ENCODE measurements around the gene GLMN.

Gene GLMN

GRCh38 chr1:92230736-92231135 is 68.1 kb downstream of the GLMN start:
- H3K27me3 ChIP-seq (ENCODE audit: control insufficient read depth, insufficient read depth, low read length) = no peaks in the 10 kb centered on the region
- H3K27ac ChIP-seq (ENCODE audit: low read length) = no peak overlapping the region
- H3K9ac ChIP-seq (ENCODE audit: low read length) = no peak overlapping the region
- H3K4me3 ChIP-seq (ENCODE audit: low read length) = no peak overlapping the region
- no peaks in the 10 kb centered on the region for H3K9me3 ChIP-seq (ENCODE audit: control insufficient read depth, low read depth, low read length)
- no peaks in the 10 kb centered on the region for H3K36me3 ChIP-seq (ENCODE audit: control insufficient read depth, low read depth, low read length)
- H3K4me1 ChIP-seq (ENCODE audit: control insufficient read depth, low read depth, low read length) = no peaks in the 10 kb centered on the region

GRCh38 chr1:92228401-92228800 is 70.4 kb downstream of the GLMN start:
- Histone ChIP-seq H3K9me3 (ENCODE audit: control insufficient read depth, low read depth, low read length) (no peaks in the 10 kb centered on the region), H3K9ac (ENCODE audit: low read length) (no peak overlapping the region), H3K4me3 (ENCODE audit: low read length) (no peak overlapping the region), H3K27me3 (ENCODE audit: control insufficient read depth, insufficient read depth, low read length) (no peaks in the 10 kb centered on the region), H3K27ac (ENCODE audit: low read length) (no peak overlapping the region), H3K4me1 (ENCODE audit: control insufficient read depth, low read depth, low read length) (no peaks in the 10 kb centered on the region), H3K36me3 (ENCODE audit: control insufficient read depth, low read depth, low read length) (no peaks in the 10 kb centered on the region)

GRCh38 chr1:92219028-92219427 is 79.8 kb downstream of the GLMN start:
- H3K4me3 ChIP-seq (ENCODE audit: low read length) = no peak overlapping the region
- no peak overlapping the region for H3K9ac ChIP-seq (ENCODE audit: low read length)
- H3K27me3 ChIP-seq (ENCODE audit: control insufficient read depth, insufficient read depth, low read length) = no peaks in the 10 kb centered on the region
- H3K36me3 ChIP-seq (ENCODE audit: control insufficient read depth, low read depth, low read length) = no peaks in the 10 kb centered on the region
- H3K4me1 ChIP-seq (ENCODE audit: control insufficient read depth, low read depth, low read length) = no peaks in the 10 kb centered on the region
- no peaks in the 10 kb centered on the region for H3K9me3 ChIP-seq (ENCODE audit: control insufficient read depth, low read depth, low read length)
- no peak overlapping the region for H3K27ac ChIP-seq (ENCODE audit: low read length)

- H3K9me3 ChIP-seq (ENCODE audit: control insufficient read depth, low read depth, low read length) = no peaks in the 10 kb centered on the region
- H3K9ac ChIP-seq (ENCODE audit: low read length) = no peak overlapping the region
- H3K4me1 ChIP-seq (ENCODE audit: control insufficient read depth, low read depth, low read length) = no peaks in the 10 kb centered on the region
- no peak overlapping the region for H3K4me3 ChIP-seq (ENCODE audit: low read length)
- H3K36me3 ChIP-seq (ENCODE audit: control insufficient read depth, low read depth, low read length) = no peaks in the 10 kb centered on the region
- H3K27me3 ChIP-seq (ENCODE audit: control insufficient read depth, insufficient read depth, low read length) = no peaks in the 10 kb centered on the region
- H3K27ac ChIP-seq (ENCODE audit: low read length) = no peak overlapping the region
These were observed 80.2 kb downstream of the GLMN start for GRCh38 chr1:92218559-92218958.

DNA sequence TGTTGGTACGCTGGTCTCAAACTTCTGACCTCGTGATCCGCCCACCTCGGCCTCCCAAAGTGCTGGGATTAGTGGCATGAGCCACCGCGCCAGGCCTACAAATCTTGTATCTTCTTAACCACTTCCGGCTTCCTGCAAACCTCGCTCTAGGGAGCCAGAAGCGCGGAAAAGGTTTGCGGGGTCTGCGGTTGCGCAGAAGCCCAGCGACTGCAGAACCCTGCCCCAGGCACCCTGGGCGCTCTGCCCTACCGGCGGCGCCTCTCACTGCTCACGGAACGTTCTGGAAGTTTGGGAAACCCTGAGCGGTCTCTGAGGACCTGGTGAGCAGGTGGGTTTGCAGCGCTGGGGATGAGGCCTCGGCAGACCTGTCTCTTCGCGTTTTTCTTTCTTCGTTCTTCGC is 81.1 kb downstream of the GLMN start, which contains the start of gene C1orf146:
Gene C1orf146 (plus strand): TSS at position 195 of the 400 bp plus-strand sequence. CDS start 13,506 bp downstream, outside the sequence.
- H3K9ac ChIP-seq (ENCODE audit: low read length) = no peak within 1 kb of the TSS
- no peak within 1 kb of the TSS for H3K4me3 ChIP-seq (ENCODE audit: low read length)
- no peaks in the 10 kb centered on the region for H3K4me1 ChIP-seq (ENCODE audit: control insufficient read depth, low read depth, low read length)
- no peaks in the 10 kb centered on the region for H3K36me3 ChIP-seq (ENCODE audit: control insufficient read depth, low read depth, low read length)
- H3K27me3 ChIP-seq (ENCODE audit: control insufficient read depth, insufficient read depth, low read length) = no peaks in the 10 kb centered on the region
- H3K9me3 ChIP-seq (ENCODE audit: control insufficient read depth, low read depth, low read length) = no peaks in the 10 kb centered on the region
- H3K27ac ChIP-seq (ENCODE audit: low read length) = no peak within 1 kb of the TSS

DNA sequence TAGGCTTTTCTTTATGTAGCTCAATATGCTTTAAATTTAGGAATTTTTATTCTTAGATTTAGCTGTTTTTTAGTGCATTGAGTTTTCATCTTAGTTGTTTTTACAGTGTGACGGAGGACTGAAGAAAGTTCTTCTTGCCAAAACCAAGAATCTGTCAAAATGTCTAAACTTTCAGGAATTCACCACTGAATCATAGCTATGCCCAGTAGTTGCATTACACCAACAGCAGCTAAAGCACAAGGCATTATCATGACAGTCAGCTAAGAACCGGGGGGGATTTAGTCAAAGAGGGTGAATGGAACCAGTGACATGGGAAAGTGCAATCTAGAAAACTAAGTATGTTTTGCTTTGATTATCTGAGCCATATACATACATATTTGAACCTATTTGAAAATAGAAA is 87.6 kb downstream of the GLMN start:
- Histone ChIP-seq H3K4me3 (ENCODE audit: low read length) (no peak overlapping the region), H3K9ac (ENCODE audit: low read length) (no peak overlapping the region), H3K4me1 (ENCODE audit: control insufficient read depth, low read depth, low read length) (no peaks in the 10 kb centered on the region), H3K9me3 (ENCODE audit: control insufficient read depth, low read depth, low read length) (peaks cover 4% of the 10 kb centered on the region), H3K27ac (ENCODE audit: low read length) (no peak overlapping the region), H3K36me3 (ENCODE audit: control insufficient read depth, low read depth, low read length) (no peaks in the 10 kb centered on the region), H3K27me3 (ENCODE audit: control insufficient read depth, insufficient read depth, low read length) (no peaks in the 10 kb centered on the region)

- peaks cover 7% of the 10 kb centered on the region for H3K9me3 ChIP-seq (ENCODE audit: control insufficient read depth, low read depth, low read length)
- no peak overlapping the region for H3K9ac ChIP-seq (ENCODE audit: low read length)
- no peaks in the 10 kb centered on the region for H3K4me1 ChIP-seq (ENCODE audit: control insufficient read depth, low read depth, low read length)
- H3K36me3 ChIP-seq (ENCODE audit: control insufficient read depth, low read depth, low read length) = no peaks in the 10 kb centered on the region
- no peak overlapping the region for H3K27ac ChIP-seq (ENCODE audit: low read length)
- no peaks in the 10 kb centered on the region for H3K27me3 ChIP-seq (ENCODE audit: control insufficient read depth, insufficient read depth, low read length)
- no peak overlapping the region for H3K4me3 ChIP-seq (ENCODE audit: low read length)
These were observed 88.1 kb downstream of the GLMN start for GRCh38 chr1:92210701-92211100.

DNA sequence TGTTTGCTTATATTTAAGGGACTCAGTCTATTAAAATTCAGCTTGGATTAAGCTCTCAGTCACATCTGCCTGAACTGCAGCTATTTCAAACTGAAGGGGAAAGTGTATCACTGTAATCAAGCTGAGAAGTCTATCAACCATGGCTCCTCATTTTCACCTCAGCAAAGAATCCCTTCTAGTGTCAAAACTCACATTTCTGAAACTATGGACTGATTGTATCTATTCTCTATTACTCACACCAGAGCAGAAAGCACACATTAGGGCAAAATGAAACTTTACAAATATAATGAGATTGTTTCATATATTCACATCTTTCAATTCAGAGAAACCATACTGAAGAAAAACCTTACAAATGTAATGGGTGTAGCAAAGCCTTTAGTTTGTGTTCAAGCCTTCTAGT is 95.7 kb downstream of the GLMN start:
- H3K4me3 ChIP-seq (ENCODE audit: low read length) = no peak overlapping the region
- no peaks in the 10 kb centered on the region for H3K36me3 ChIP-seq (ENCODE audit: control insufficient read depth, low read depth, low read length)
- peaks cover 7% of the 10 kb centered on the region for H3K9me3 ChIP-seq (ENCODE audit: control insufficient read depth, low read depth, low read length)
- no peaks in the 10 kb centered on the region for H3K27me3 ChIP-seq (ENCODE audit: control insufficient read depth, insufficient read depth, low read length)
- no peaks in the 10 kb centered on the region for H3K4me1 ChIP-seq (ENCODE audit: control insufficient read depth, low read depth, low read length)
- H3K9ac ChIP-seq (ENCODE audit: low read length) = no peak overlapping the region
- H3K27ac ChIP-seq (ENCODE audit: low read length) = no peak overlapping the region

DNA sequence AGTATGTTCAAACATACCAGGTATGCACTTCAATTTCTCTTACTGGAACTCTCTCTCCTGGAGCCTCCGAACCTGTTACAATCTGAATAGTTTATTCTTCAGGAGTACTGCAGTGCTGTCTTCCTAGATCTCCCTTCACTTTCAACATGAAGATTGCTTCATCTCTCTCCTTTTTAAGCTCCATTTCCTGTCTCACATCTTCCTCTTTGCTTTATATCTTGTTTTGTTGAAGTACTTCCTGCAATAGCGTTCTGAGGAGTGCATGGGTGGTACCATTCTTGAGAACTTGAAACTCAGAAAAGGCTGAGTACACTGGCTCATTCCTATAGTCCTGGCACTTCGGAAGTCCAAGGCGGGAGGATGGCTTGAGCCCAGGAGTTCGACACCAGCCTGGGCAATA is 96.8 kb downstream of the GLMN start:
- Histone ChIP-seq H3K4me1 (ENCODE audit: control insufficient read depth, low read depth, low read length) (no peaks in the 10 kb centered on the region), H3K4me3 (ENCODE audit: low read length) (no peak overlapping the region), H3K36me3 (ENCODE audit: control insufficient read depth, low read depth, low read length) (no peaks in the 10 kb centered on the region), H3K27me3 (ENCODE audit: control insufficient read depth, insufficient read depth, low read length) (no peaks in the 10 kb centered on the region), H3K9me3 (ENCODE audit: control insufficient read depth, low read depth, low read length) (peaks cover 6% of the 10 kb centered on the region), H3K9ac (ENCODE audit: low read length) (no peak overlapping the region), H3K27ac (ENCODE audit: low read length) (no peak overlapping the region)

Measured in iPS-18a (cell line).